ENCODE measurements around the gene ELAC1.
A peak's percentile ranks its signal among the peaks of the same experiment; 100 is the strongest.

The ELAC1 gene

DNA sequence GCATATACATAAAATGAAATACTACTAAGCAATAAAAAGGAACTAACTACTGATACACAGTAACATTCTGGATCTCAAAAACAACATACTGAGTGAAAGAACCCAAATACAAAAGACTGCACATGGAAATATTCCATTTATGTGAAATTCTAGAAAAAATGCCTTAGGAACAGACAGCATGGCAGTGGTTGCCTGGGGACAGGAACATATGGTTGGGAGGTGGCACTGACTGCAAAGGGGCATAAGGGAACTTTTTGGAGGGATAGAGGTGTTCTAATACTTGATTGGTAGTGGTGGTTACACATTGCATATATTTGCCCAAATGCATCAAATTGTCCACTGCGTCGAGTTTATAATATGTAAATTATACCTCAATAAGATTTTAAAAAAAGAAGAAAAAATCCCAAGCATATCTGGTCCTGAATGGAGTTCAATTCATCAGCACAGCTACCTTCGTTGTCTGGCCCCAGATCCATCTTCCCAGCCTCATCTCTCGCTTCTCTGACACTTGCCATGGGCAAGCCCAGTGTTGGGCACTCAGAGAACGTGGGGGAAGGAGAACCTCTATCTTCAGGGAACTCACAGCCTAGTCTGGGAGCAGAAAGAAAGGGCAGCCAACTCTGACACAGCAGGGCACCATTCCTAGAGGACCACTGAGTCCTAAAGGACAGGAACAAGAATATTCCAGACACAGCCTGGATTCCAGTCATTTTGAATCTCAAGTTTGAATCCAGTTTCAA is 53.6 kb downstream of the ELAC1 start:
- no peak for DNase-seq

DNA sequence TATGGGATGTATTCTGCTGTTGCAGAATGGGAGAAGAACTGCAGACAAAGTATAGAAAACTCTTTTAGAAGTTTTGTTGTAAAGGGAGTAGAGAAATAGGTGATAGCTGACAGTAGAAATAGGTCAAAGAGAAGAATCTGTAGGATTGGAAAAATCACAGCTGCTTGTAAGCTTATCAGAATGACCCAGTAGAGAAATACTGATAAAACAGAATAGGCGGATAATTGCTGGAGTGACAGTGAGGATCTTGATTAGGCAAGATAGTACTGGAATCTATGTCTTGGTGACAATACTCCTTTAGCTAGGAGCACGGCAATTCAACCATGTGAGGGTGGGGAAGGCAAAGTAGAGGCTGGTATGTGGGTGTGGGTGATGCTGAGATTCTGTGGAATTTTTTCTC is 57.7 kb downstream of the ELAC1 start:
- no peak for DNase-seq

DNA sequence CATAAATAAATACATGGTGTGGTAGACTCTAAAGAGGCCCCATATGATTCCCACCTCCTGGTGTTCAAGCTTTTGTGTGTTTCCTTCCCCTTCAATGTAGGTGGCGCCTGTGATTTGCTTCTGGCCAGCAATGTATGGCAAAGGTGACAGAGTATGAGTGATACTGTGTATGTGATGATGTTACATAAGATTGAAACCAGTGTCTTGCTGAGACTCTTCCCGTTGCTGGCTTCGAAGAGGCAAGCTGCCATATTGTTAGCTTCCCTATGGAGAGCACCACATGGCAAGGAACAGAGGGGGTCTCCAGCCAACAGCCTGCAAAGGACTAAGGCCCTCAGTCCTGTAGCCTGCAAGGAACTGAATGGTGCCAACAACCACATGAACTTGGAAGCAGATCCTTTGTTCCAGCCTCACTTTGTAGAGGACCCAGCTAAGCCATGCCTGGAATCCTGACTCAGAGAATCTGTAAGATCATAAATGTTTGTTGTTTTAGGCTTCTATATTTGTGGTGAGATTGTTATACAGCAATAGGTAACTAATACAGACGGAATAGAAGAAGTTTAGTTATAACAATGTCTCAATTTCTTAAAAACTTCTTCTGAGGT is 60.5 kb downstream of the ELAC1 start:
- DNase-seq = no peak

DNA sequence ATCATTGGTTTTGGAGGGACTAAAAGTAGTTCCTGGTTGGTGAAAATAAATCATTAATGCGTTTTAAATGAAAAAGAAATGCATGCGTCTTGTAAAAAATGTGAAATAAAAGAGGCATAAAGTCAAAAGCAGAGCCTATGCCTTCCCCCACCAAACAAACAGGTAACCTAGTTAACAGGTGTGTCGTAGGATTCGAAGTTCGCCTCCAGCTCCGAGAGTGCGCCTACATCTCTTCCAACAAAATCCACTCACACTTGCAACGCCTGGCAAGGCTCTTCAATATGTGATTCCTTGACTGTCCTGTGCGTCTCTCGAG is 61.5 kb downstream of the ELAC1 start:
- peak; percentile 80 for DNase-seq

DNA sequence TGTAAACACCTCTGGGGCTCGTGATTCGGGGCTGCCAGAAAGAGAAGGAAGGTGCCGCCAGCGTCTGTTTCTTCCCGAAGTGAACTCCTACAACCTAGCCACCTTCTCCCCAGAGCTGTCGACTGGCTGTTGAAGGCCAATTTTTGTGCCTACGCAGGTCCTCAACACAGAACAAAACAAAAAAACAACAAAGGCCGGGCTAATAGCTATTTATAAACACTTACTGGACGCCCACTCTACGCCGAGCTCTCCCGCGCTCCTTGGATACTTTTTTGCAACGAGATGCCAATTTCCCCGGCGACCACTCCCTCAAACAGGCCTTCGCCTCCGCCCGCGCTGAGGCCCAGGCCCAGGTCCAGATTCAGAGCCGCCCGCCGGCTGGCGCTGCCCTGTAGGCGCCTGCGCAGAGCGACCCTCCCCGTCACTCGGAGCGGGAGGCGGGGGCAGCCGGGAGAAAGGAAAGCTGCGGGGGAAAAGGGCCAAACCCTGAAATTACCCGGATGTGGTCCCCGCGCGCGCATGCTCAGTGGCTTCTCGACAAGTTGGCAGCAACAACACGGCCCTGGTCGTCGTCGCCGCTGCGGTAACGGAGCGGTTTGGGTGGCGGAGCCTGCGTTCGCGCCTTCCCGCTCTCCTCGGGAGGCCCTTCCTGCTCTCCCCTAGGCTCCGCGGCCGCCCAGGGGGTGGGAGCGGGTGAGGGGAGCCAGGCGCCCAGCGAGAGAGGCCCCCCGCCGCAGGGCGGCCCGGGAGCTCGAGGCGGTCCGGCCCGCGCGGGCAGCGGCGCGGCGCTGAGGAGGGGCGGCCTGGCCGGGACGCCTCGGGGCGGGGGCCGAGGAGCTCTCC is 62.1 kb downstream of the ELAC1 start, which contains the start of gene SMAD4:
SMAD4 (plus strand) TSS at position 520 of the 843 bp plus-strand sequence. CDS start 16,834 bp downstream, outside the sequence.
- peak; percentile 97 for DNase-seq

DNA sequence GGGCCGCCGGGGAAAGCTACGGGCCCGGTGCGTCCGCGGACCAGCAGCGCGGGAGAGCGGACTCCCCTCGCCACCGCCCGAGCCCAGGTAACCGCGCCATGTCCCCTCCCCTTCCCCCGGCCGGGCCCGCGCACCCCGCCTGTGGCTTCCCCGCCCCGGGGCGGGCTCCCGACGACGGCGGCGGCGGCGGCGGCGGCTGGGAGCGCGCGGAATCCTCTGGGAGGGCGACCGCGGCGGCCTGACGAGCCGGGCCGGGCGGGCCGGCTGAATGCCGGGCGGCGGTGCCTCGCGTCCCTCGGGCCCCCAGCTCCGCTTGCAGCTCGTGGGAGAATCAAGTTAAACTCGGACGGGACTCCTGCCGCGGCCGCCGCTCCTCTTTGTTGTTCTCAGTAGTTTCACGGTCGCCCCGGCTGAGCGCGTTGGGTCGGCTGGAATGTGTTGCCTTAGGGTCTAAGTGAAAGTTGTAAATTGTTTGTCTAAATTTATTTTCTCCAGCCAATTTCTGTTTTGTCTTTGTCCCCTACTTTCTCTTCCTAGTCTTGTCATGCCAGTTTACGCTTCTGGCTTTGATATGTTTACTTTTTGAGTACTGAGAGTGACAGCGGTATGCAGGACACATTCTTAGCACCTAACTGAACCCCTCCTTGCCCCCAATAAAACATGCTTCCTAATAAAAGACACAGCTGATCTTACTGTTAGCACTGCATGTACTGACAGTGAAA is 62.9 kb downstream of the ELAC1 start:
- peak; percentile 19 for DNase-seq

DNA sequence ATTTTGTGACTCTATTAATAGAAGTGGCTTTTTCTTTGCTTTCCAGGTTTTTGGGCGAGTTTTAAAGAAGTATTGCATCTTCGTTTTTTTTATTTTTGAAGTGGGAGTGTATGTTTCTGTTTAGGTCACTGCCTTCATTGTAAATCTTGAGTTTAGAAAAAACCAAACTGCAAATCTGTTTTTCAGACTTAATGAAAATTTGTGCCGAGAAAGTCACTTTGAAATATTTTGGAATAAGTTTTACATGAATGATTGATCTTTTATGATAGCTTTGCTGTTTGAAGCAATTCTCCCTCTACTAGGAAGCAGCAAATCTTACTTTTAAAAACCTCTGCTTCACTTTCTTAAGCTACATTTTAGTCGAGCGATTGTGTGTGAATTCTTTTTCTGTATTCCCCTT is 64.4 kb downstream of the ELAC1 start:
- no peak for DNase-seq

DNA sequence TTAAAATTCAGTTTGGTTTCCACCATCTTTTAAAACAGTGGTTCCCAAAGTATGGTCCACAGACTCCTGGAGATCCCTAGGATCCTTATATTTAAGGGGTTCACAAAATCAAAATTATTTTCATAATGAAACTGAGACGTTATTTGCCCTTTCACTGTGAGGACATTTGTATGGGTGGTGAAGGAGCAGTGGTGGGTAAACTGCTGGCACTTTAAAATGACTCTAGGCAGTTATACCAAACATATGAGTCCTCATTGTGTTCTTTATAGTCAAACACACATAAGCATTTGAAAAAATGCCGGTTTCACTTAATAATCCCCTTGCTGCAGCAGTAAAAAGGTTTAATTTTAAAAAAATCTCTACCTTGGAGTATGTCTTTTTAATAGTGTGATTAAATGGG is 69.4 kb downstream of the ELAC1 start:
- DNase-seq = no peak
